Head of caudate nucleus (tissue), 42 donors: ENCODE measurements around the gene PRPF31.

ENCODE experiments used
- DNase-seq, 42 donors: peaks; one replicate each; pipeline versions ENCODE4 v3.0.0 to v3.0.0-alpha.2; 2020 to 2021; ENCODE audit warnings: mixed read lengths in 7 of 42
- intact Hi-C: fragments of 100-400 bp; cut with DNase I; formaldehyde crosslinking; loops from one replicate; pipeline ENCODE4 v1.15.0; 2022

The PRPF31 gene

GRCh38 chr19:54104998-54105715, 10.4 kb upstream of the PRPF31 start:
- DNase-seq, result peak in 2 of 42 donors; percentile 21 to 22
- intact Hi-C loops, result no loop called here

- peak in 1 of 42 donors; percentile 6 for DNase-seq
- intact Hi-C loops, result no loop called here
These were observed 9.8 kb upstream of the PRPF31 start for GRCh38 chr19:54105796-54106195.

- intact Hi-C loops, result no loop called here
- peak in 2 of 42 donors; percentile 9 to 17 for DNase-seq
These were observed 8.8 kb upstream of the PRPF31 start for GRCh38 chr19:54106716-54107115.

DNA sequence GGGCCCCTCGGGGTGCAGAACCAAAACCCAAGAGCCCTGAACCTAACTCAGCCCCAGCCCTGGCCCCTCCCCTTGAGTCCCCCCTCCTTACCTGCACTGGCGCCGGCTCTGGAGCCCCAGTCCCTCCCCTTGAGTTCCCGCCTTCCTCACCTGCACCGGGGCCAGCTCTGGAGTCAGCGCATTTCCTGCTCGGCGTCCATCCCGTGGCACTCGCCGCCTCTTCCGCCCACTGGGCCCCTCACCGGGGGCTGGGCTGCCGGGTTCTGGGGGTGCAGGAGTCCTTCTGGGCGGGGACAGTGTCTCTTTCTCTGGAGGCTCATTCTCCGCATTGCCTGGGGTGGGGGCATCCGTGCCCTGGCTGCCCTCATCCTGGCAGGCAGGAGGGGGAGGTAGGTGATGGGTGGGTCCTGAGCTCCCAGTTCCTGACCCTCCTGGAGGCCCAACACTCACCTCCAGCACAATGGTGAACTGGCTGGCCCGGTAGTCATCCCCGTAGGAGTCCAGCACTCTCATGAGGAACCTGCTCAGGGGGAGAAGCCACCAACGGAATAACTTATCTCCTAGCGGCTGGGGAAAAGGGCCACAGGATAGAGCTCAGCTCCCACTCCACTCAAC, 7.6 kb upstream of the PRPF31 start:
- no peak for DNase-seq
- intact Hi-C loops, result no loop called here

GRCh38 chr19:54108496-54108895, 7.1 kb upstream of the PRPF31 start:
- no peak for DNase-seq

DNA sequence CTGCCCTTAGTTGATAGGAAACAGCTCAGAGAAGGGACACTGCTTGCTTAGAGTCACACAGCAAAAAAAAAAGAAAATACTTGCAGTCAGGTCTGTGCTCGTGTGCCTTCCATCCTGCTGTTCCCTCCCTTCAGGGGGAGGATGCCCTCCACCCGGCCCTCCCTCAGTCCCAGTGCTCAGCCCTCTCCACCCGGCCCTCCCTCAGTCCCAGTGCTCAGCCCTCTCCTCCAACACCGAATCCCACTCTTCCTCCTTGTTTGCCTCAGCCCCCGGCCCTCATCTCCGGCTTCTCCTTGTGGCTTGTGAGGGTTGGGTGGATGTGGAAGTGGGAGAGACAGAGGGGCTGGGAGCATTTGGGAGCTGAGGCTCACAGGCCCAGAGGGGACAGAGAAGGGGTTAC, 5.9 kb upstream of the PRPF31 start:
- DNase-seq, result peak in 2 of 42 donors; percentile 25 to 33
- intact Hi-C loops, result no loop called here

More at GRCh38 chr19:54108496-54108895, 7.1 kb upstream of the PRPF31 start:
- intact Hi-C loops, result no loop called here

DNA sequence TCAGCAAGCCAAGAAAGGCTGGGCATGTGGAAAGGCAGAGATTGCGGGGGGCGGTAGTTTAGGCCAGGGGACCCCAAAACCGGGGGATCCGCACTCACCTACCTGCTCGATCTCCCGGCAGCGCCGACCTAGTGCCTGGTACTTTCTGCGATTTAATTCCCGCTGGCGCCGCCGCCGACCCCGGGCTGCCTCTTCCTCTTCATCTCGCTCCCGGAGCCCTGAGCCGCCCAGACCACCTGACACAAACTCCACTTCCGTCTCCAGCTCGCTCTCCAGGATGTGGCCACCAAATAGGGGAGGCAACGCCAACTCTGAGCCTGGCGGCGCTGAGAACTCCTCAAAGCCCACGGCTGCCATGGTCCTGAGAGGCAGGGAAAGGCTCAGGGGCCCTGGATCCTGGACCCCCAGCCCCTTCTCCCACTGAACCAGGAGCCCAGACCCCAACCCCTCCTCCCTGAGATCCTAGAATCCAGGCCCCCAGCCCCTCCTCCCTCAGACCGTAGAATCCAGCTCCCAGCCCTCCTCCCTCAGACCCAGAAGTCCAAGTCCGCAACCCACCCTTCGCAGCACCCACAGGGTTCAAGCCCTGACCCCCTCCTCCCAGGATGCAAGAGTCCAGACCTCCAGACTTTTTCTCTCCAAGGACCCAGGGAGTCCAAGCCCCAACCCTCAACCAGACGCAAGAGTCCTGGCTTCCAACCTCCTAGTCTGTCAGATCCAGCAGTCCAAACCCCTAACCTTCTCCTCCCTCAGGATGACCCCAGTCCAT, 1.0 kb upstream of the PRPF31 start:
- intact Hi-C loops, result loop anchor here (1.0 kb wide), 1 partner anchor 12 kb away; the partner anchor contains the start of gene NDUFA3

GRCh38 chr19:54121259-54121658, 5.7 kb downstream of the PRPF31 start:
- intact Hi-C loops, result no loop called here

More for the DNA sequence above, 1.0 kb upstream of the PRPF31 start:
- DNase-seq, result peak in 40 of 42 donors; percentile 20 to 76 (median 52)

GRCh38 chr19:54123682-54124081, 8.1 kb downstream of the PRPF31 start:
- intact Hi-C loops, result no loop called here
- DNase-seq, result no peak

More at GRCh38 chr19:54121259-54121658, 5.7 kb downstream of the PRPF31 start:
- no peak for DNase-seq

DNA sequence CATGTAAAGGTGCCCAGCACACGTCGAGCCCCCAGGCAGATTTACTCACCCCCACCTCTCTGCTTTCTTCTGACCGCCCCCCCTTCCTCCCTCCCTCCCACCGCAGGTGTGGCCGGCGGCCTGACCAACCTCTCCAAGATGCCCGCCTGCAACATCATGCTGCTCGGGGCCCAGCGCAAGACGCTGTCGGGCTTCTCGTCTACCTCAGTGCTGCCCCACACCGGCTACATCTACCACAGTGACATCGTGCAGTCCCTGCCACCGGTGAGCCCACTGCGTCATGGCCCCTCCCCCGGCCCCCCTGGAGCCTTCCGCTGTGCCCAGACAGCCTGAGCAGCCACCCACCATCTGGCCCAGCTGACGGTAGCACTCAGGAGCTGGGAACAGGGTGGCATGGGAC, 8.8 kb downstream of the PRPF31 start:
- intact Hi-C loops, result no loop called here
- no peak for DNase-seq

GRCh38 chr19:54125713-54126112, 10.2 kb downstream of the PRPF31 start:
- intact Hi-C loops, result no loop called here
- no peak for DNase-seq

- intact Hi-C loops, result no loop called here
- no peak for DNase-seq
These were observed 12.3 kb downstream of the PRPF31 start for GRCh38 chr19:54127688-54128440.

GRCh38 chr19:54128441-54128725, 12.8 kb downstream of the PRPF31 start:
- intact Hi-C loops, result no loop called here
- DNase-seq, result no peak

DNA sequence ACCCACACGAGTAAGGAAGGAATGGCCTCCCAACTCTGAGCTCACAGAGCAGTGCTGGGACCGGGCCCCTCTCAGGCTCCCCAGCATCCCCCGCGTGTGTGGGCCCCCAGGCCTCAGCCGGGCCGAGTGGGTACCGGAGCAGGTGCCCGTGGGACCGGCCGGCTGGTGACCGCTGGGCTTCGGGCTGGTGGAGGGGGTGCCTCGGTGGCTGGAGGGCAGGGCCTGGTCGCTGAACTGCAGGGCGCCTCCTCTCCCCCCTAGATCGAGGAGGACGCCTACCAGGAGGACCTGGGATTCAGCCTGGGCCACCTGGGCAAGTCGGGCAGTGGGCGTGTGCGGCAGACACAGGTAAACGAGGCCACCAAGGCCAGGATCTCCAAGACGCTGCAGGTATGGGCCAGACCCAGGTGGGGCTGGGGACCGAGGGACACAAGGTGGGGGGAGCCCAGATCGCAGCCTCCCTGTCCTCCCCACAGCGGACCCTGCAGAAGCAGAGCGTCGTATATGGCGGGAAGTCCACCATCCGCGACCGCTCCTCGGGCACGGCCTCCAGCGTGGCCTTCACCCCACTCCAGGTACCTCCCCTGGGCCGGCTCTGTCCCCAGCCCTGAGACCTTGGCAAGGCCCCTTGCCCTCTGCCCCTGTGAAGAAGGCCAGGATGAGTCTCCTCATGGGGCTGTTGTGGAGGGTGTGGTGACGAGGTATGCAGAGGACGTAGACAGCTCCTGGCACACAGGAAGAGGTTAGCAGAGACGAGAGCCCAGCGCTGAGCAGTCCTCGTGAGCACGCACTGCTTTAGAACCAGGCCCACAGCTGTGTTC, 13.5 kb downstream of the PRPF31 start:
- DNase-seq, result no peak
- intact Hi-C loops, result no loop called here

DNA sequence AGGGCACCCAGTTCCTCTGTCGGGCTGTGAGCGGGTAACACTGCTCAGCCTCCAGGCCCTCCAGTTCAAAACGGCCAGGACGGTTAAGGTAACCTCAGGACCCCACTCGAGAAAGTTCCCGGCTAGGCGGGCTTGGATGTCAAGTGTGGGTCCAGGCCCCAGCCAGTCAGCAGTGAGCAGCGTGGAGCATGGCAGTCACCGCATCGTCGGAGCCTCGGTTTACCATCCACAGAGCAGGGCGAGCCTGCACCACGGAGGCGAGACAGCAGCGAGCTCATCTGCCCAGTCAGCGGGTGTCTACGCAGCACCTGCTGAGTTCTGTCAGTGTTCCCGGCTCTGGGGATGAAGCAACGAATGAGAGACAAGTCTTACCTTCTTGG, 14.1 kb downstream of the PRPF31 start:
- no peak for DNase-seq
- intact Hi-C loops, result no loop called here

GRCh38 chr19:54133312-54133956, 17.9 kb downstream of the PRPF31 start:
- intact Hi-C loops, result no loop called here
- DNase-seq, result peak in 1 of 42 donors; percentile 22

DNA sequence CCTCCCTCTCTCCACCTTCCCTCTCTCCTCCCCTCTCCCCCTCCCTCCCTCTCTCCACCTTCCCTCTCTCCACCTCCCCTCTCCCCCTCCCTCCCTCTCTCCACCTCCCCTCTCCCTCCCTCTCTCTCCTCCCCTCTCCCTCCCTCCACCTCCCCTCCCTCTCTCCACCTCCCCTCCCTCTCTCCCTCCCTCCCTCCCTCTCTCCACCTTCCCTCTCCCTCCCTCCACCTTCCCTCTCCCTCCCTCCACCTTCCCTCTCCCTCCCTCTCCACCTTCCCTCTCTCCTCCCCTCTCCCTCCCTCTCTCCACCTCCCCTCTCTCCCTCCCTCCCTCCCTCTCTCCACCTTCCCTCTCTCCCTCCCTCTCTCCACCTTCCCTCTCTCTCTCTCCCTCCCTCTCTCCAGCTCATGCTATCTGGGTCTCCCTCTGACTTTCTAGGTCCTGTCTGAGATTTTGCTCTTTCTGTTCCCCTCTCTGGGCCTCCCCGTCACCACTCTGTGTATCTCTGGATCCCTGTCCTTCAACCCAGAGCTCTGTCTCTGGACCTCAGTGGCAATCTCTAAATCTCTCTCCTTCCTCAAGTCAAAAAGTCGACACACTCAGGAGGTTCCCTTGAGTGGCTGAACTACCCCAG, 18.5 kb downstream of the PRPF31 start:
- DNase-seq, result no peak
- intact Hi-C loops, result no loop called here
